HG03060 (cell line): Measurements from ENCODE around the gene RAI1.
"Not testable (repeated sequence)": the region's sequence is repeated elsewhere in the genome, so short reads cannot be mapped to it uniquely, and the experiment has no call there.

ENCODE experiments used
- ATAC-seq: cut with Tn5 transposase; IDR thresholded peaks from one replicate; pipeline ENCODE4 v1.9.1; 2021; ENCODE audit warnings: low read depth, moderate number of reproducible peaks; ENCODE audit not compliant: unreplicated experiment

RAI1 gene

GRCh38 chr17:17793378-17794214 lies 112.3 kb downstream of the RAI1 start:
- no peak for ATAC-seq

GRCh38 chr17:17794382-17794781 lies 113.1 kb downstream of the RAI1 start:
- ATAC-seq: no peak

GRCh38 chr17:17795296-17795695 lies 114.0 kb downstream of the RAI1 start:
- ATAC-seq: no peak

GRCh38 chr17:17795946-17796786 lies 114.9 kb downstream of the RAI1 start:
- ATAC-seq: no peak

GRCh38 chr17:17796787-17797061 lies 115.5 kb downstream of the RAI1 start:
- ATAC-seq: no peak

- ATAC-seq: no peak
Measured at GRCh38 chr17:17797119-17797809, 116.0 kb downstream of the RAI1 start.

- ATAC-seq: no peak
Measured at GRCh38 chr17:17798010-17798556, 116.8 kb downstream of the RAI1 start.

GRCh38 chr17:17798573-17799255 lies 117.5 kb downstream of the RAI1 start:
- ATAC-seq: no peak

GRCh38 chr17:17800504-17801021 lies 119.3 kb downstream of the RAI1 start:
- no peak for ATAC-seq

GRCh38 chr17:17801800-17802481 lies 120.7 kb downstream of the RAI1 start:
- no peak for ATAC-seq

GRCh38 chr17:17804007-17804406 lies 122.7 kb downstream of the RAI1 start:
- no peak for ATAC-seq

GRCh38 chr17:17805575-17805974 lies 124.3 kb downstream of the RAI1 start:
- no peak for ATAC-seq

- no peak for ATAC-seq
Measured at GRCh38 chr17:17806035-17806434, 124.8 kb downstream of the RAI1 start.

- no peak for ATAC-seq
Measured at GRCh38 chr17:17806611-17807274, 125.5 kb downstream of the RAI1 start.

GRCh38 chr17:17807440-17807839 lies 126.2 kb downstream of the RAI1 start:
- ATAC-seq: no peak

GRCh38 chr17:17808200-17808599 lies 126.9 kb downstream of the RAI1 start:
- ATAC-seq: not testable (repeated sequence)

- no peak for ATAC-seq
Measured at GRCh38 chr17:17808706-17809432, 127.6 kb downstream of the RAI1 start.

- ATAC-seq: no peak
Measured at GRCh38 chr17:17809531-17810083, 128.3 kb downstream of the RAI1 start.
